NCI-H1417 (cell line): ENCODE measurements around the gene ONECUT3.
A peak's percentile ranks its signal among the peaks of the same experiment; 100 is the strongest.

Experiments
- DNase-seq, 3 experiments: peaks; one replicate each; lab custom pipeline; 2025; lab: John Stamatoyannopoulos, UW

The ONECUT3 gene

GRCh38 chr19:1739960-1740629 is 13.2 kb upstream of the ONECUT3 start:
- DNase-seq: no peak

DNA sequence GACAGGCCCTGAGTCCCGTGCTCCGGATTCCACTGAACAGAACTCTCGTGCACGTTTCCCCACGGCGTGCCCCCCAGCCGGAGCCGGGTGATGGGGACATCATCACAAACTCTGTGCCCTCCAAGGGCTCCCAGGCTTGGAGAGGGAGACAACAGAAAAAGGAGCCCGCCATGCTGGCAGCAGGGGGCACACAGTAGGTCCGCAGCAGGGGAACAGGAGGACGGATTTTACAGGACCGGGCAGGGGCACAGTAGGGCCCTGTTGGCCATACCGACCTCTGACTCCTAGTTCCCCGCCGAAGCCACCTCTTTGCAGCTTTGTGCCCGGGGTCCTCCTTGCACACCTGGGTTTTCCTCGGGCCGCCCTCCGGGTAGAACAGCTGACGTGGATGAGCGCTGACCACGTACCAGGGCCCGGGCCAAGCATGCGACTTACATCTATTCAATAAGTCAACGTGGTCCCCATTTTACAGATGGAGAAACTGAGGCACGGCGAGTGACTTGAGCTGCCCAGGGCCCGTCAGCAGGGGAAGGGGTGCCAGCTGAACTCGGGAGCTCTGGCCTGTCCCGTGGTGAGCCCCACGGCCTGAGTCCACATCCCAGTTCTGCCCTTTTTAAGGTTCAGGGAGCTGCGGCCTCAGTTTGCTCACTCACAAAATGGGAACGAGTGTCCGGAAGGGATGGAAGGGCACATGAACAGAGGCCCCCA is 10.2 kb upstream of the ONECUT3 start:
- no peak for DNase-seq

DNA sequence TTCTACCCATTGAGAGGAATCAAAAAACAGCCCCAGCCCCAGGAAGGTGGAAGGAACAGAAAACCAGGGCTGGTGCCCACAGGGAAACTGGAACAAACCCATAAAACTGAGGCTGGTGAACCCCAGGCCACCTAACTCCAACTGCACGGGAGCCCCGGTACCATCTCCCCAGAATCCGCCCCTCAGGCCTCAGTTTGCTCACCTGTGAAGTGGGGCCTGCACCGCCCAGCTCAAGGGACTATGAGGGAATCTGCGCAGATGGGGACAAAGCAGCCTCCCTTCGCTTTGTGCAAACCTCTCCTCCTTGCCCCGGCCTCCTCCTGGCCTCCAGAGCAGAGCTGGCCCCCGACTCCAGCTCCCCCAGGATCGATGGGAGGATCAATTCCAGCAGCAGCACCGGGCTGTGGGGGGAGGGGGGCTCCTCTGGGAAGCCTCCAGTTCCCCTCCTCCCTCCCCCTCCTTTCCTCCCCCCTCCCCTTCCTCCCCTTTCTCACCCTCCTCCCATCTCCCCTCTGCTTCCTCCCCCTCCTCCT is 9.1 kb upstream of the ONECUT3 start:
- DNase-seq: no peak

- DNase-seq: no peak
Measured at GRCh38 chr19:1744822-1745563, 8.3 kb upstream of the ONECUT3 start.

DNA sequence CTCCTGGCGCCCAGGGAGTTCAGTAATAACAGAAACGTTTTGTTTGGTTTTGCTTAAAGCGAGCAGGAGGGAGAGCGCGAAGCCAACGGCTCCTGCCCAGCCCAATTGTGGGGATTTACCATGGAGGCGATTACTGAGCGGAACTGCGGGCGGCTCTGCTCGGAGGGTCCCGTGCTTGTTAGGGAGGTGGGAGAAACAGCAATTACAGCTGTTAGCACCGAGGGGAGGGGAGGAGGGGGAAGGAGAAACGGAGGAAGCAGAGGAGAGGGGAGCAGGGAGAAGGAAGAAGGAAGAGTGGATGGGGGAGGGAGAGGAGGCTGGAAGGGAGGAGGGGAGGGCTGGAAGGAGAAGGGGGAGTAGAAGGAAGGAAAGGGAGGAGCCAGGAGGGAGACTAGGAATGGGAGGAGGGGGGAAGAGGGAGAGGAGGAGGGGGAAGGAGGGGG is 7.7 kb upstream of the ONECUT3 start:
- DNase-seq: peak in 1 of 3 experiments; percentile 22

DNA sequence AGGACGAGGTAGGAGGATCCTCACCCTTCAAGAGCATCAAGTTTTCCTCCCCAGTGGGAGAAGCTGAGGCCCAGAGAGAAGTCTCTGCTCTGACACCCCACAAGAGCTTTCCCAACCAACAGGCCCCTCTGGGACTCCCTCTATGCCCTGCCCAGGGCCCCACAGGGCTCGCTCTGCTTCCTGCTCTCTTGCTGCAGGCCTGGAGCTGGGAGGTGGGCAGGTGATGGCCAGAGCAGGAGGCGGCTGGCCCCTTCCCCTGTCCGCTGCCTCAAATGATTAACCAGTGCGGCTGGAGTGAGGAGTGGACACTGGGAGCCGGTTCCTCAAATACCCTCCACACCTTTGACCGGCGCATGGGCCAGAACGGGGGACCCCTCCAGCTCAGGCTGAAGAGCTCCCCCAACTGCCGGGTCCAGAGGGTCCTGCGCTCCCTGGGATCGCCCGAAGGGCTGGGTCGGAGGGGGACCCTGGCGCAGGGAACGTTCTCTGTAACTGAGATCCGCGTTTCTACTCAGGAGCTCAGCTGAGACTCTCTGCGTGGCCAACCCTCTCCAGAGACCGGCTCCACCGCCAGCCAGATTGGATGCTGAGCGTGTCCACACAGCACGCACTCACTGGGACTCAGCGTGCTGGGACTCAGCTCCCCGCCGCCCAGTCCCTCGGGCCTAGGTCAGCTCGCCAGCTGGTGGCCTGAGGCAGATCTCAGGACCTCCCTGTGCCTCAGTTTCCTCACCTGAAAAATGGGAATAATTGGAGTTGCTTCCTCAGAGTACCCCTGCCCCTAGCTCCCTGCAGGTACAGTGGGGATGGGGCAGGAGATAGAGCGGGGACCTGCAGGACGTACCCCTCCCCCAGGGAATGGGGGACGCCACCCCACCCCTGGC is 6.7 kb upstream of the ONECUT3 start:
- peak in 1 of 3 experiments; percentile 35 for DNase-seq

DNA sequence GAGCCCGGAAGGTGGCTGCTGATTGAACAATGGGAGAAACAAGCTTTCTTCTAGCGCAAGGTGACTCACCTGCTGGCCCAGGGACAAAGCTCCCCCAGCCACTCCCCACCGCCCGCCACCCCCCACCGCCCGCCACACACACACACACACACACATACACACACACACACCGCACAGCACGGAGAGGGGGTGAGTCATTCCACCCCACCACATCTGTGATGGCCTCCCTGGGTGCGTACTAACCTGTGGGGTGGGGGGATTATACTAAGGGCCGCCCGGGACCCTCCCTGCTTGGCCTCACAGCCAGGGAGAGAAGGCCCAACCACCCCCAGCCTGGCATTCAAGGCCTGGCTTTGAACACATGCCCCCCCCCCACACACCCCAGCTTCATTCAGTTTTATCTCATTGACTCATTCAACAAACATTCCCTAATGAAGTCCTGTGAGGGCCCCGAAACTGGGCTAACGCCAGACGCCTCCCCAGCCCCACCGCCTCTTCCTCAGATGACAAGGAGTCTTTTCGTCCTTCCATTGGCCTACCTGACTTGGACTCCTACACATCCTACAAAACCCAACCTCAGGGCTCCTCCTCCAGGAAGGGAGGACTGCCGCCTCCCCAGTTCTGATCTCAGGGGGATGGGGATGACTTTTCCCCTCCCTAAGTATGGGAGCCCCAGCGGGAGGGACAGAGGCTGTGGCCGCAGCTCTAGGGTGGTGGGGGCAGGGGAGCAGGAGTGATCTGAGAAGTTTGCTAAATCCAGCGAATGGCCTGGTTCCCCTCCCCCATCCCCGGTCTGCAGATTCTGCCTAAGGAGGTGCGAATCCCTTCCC is 5.8 kb upstream of the ONECUT3 start:
- no peak for DNase-seq

- no peak for DNase-seq
Measured at GRCh38 chr19:1748115-1748872, 5.0 kb upstream of the ONECUT3 start.

- no peak for DNase-seq
Measured at GRCh38 chr19:1748873-1749341, 4.4 kb upstream of the ONECUT3 start.

DNA sequence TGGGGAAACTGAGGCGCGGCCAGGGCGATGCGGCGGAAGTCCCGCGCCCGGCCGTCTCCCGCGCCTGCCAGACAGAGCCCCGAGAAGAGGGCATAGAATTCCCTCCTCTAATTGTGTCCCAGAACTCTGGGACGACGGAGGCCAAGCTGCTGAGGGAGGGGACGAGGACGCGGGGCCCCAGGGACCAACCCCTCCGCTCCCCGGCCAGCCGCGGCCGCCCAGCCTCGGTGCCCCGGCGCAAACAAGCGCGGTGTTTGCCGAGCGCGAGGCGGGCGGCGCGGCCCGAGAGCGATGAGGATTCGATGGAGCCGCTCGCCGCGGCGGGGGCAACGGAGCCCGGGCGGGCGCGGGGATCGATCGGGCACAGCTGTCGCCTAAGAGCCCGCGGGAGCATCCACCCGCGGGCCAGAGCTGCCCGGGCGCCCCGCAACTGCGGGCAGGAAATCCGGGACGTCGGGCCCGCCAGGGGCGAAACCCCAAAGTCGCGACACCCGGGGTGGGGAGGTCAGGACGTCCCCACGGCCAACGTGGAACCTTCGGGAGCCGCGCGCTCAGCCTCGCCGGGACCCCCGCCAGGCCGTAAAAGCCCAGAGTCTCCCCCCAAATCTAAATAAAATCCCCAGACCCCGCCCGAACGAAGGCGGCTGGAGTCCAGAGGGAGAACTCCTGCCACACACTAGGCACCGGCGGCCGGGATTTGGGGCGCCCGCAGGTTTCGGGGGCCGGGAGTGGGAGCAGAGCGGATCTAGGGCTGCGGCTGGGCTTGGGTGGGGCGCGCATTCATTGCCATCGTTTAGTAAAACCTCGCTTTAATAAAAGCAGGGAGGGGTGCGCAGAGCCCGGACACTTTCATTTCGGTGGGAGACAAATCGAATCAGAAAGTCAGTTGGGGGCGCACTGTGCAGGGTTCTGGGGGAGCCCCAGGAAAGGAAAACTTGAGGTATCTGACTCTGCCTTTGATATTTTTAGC is 3.6 kb upstream of the ONECUT3 start:
- DNase-seq: no peak

- DNase-seq: no peak
Measured at GRCh38 chr19:1750343-1751021, 2.8 kb upstream of the ONECUT3 start.

GRCh38 chr19:1751367-1752008 is 1.8 kb upstream of the ONECUT3 start:
- DNase-seq: no peak

DNA sequence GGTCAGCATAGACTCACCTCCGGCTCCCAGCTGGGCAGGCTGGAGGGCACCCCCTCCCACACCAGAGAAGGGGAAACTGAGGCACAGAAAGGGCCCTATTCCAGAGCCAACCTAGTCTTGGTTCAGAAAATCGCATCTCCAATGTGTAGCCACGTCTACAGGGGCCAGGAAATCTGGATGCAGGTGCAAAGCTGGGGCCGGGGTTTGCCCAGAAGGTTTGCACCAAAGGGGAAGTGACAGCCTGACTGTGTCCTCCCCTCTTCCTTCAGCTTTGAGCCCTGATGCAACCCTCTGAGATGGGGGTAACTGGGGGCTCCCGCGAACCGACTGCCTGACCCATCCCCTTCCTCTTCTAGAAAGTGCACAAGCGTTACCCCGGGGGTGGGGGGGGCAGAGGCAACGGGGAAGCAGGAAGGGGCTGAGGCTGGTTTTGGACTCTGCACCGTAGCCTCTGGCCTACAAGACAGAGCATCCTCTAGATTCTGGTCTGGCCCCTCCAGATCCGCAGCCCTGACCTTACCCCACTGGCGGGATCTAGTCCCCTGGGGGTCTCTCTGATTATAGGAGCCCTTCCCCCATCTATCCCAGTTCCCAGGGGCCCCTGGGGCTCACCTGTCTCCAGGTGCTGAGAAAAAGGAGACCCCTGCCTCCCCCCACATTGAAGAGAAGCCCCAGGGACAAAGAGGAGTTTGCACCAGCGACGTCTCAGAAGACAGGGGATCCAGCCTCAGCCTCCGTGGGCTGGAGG is 1.1 kb upstream of the ONECUT3 start:
- DNase-seq: no peak

- DNase-seq: no peak
Measured at GRCh38 chr19:1754018-1754635, 821 bp downstream of the ONECUT3 start.

DNA sequence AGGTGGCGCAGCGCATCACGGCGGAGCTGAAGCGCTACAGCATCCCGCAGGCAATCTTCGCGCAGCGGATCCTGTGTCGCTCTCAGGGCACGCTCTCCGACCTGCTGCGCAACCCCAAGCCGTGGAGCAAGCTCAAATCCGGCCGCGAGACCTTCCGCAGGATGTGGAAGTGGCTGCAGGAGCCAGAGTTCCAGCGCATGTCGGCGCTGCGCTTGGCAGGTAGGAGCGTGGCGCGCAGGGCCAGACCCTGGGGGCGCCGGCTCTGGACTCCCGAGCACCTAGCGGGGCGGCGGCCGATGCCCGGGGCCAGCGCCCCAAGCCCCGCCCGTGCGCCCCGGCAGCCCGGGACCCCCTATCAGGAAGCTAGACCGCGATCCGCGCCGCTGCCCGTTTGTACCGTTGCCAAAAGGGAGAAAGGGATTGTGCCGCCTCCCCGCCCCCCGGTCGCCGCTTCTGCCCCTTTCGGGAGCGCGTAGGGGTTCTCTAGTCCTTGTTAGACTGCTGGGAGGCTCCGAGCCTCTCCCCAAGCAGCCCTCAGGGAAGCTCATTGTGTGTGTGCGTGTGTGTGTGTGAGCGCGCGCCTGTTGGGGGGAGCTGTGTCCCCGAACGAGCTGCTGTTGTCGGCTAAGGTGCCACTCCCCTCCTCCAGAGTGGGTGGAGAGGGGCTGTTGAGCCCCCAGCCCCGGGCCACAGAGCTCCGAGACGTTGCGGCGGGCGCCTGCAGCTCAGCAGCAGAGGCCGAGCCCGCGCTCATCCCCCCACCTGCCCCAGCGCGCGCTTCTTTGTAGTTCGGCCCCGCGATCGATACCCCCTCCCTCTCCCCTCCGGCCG is 1.5 kb downstream of the ONECUT3 start:
- DNase-seq: peak in 1 of 3 experiments; percentile 22
